Iris pigment epithelial cell (primary cell): ENCODE data around the gene RBM28.
A peak's percentile ranks its signal among the peaks of the same experiment; 100 is the strongest.

Experiments used
- DNase-seq: peaks from one replicate; pipeline ENCODE4 v3.0.0-alpha.2; 2011; ENCODE audit warnings: low read depth

The RBM28 gene

GRCh38 chr7:128343554-128344430 is at the start of gene RBM28:
TSS of gene RBM28 (minus strand) at chr7:128343908. CDS start at chr7:128343793, 115 bp downstream.
- peak; percentile 91 for DNase-seq

GRCh38 chr7:128392446-128393327 is 49.0 kb upstream of the RBM28 start:
- no peak for DNase-seq

DNA sequence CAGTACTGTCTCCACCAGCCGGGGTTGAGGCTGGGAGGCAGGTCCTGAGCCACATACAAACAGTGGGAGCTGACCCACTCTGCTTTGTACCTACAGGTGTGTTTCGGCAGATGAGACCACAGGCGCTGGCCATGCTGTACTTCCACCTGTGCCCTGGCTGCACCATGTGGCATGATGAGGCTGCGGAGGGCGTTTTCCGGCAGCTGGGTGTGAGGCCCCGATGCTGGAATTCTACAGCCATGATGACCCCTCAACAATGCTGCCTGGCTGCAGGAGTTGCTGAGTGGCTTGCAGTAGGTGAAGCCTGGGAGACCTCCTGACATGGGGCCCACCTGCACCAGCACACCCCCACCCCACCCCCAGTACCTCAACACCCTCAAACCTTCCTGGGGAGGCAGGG is 48.1 kb upstream of the RBM28 start:
- no peak for DNase-seq

- DNase-seq: no peak
These were observed 47.3 kb upstream of the RBM28 start for GRCh38 chr7:128390871-128391565.

GRCh38 chr7:128389618-128390329 is 46.1 kb upstream of the RBM28 start:
- DNase-seq: no peak

DNA sequence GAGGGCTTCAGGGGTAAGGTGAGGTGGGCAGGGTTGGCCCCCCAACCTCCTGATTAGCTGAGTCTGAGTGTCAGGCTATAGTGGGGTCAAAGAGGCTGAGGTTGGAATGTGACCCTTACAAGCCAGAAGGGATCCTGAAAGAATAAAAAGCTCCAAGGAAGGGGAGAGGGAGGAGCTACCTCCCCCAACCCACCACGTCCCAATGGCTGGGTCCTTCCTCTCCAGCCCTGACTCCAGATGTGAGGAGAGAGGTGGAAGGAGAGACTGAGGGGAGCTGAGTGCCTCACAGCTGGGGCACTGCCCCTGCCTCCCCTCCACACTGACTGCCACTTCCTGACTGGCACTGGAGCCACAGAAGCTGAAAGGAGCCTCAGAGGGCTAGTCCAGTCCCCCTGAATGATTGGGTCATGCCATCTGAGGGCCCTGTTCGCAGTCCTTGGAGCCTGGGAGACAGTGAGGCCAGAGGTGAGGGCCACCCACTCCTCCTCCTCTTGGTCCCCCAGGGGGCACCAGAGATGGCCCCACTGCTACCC is 45.4 kb upstream of the RBM28 start:
- no peak for DNase-seq

DNA sequence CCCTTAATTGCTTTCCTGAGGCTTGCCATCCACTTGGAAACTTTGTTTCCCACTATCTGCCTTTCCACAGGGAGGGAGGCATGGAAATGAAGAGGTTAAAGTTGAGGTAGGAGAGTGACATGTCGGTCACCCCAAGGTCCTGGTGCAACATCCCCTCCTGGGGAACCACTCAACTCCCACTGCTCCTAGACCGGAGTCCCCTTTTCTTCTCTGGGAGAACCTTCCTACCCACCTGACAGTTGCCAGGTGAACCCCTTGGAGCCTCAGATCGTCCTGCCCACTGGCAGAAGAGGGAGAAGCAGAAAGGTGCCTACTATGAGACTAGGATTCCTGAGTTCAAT is 44.4 kb upstream of the RBM28 start:
- no peak for DNase-seq

DNA sequence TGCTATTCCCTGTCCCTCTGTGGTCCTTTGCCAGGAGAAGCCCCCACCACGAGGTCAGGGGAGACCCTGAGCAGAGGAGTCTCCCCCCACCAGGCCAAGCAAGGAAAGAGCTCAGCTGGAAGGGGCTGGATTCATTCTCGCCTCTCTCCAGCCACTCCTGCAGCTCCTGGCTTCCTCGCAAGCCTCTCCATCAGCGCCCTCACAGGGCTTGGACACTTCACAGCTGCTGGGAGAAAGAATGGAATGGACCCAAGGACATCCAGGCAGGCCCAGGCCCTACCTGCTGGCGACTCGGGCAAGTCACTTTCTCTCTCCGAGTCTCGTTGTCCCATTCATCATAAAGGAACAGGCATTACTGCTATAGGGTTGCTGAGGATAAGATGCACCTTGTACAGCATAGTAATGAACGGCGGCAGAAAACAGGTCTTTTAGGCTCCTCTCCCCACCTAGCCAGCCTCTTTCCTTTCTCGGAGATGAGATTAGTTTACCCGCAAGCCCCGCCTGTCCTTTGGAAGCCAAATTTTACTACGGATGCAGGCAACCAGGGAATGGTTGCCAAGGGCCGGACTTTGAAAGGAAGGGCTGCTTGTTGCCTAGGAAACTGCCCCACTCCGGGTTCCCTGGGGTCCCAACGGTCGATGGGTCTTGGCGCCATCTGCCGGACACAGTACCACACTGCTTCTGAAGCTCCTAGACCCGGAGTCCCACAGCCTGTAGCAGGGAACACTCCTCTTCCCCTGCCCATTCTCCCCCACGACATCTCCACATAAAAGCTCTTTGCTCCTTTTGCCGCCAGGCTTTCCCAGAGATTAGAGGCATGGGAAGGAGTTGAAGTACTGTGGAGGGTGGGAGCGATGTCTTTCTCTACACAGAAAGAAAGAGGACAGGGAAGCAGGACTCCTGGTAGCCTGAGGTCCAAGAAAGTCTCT is 43.8 kb upstream of the RBM28 start:
- peak; percentile 50 for DNase-seq

DNA sequence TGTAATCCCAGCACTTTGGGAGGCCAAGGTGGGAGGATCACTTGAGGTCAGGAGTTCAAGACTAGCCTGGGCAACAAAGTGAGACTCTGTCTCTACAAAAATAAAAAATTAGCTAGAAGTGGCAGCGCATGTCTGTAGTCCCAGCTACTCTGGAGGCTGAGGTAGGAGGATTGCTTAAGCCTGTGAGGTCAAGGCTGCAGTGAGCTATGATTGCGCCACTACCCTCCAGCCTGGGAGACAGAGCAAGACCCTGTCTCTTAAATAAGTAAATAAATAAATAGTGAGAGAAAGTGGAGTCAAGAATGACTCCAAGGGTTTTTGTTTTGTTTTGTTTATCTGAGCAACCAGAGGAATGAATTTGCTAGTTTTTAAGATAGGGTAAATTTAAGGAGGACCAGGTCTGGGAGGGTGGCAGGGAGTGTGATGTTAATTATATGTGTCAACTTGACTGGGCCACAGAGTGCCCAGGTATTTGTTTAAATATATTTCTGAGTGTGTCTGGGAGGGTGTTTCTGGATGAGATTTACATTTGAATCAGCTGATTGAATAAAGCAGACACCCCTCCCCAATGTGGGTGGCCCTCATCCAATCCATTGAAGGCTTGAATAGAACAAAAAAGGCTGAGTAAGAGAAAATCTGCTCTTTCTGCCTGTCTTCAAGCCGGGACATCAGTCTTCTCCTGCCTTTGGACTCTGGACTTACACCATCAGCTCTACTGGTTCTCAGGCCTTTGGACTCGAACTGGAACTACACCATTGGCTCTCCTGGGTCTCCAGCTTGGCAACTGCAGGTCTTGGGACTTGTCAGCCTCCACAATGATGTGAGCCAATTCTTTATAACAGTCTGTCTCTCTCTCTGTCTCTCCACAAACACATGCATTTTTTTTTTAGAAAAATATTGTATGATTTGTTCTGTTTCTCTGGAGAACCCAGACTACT is 42.5 kb upstream of the RBM28 start:
- DNase-seq: no peak

DNA sequence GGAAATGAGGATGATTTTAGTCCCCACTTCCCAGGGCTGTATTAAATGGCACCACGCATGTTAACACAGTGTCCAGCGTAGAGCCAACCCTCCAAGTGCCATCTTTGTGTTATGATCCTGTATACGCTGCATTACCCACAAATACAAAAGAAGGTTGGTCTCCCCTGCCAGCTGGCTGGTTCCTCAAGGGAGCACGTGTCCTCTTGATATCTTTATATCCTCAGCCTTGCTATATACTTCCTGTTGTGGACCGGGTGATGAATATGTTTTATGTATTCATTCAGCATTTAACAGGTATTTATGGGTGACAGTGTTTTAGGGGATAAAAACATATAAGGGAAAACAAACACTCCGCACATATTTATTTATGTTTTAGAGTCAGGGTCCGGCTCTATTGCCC is 41.0 kb upstream of the RBM28 start:
- DNase-seq: no peak

GRCh38 chr7:128383776-128384175 is 40.1 kb upstream of the RBM28 start:
- DNase-seq: no peak

- no peak for DNase-seq
These were observed 37.6 kb upstream of the RBM28 start for GRCh38 chr7:128381161-128381821.

- DNase-seq: no peak
These were observed 36.9 kb upstream of the RBM28 start for GRCh38 chr7:128380483-128381106.

- DNase-seq: no peak
These were observed 36.3 kb upstream of the RBM28 start for GRCh38 chr7:128379900-128380479.

- DNase-seq: no peak
These were observed 34.9 kb upstream of the RBM28 start for GRCh38 chr7:128378637-128379036.

DNA sequence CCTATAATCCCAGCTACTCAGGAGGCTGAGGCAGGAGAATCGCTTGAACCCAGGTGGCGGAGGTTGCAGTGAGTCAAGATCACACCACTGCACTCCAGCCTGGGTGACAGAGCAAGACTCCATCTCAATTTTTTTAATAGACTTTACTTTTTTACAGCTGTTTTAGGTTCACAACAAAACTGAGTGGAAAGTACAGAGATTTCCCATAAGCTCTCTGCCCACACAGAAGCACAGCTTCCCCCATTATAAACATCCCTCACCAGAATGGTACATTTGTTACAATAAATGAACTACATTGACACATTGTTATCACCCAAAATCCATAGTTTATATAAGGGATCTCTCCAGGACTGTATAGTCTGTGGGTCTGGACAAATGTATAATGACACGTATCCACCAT is 32.4 kb upstream of the RBM28 start:
- DNase-seq: no peak

GRCh38 chr7:128374041-128374440 is 30.3 kb upstream of the RBM28 start:
- DNase-seq: no peak

- no peak for DNase-seq
These were observed 29.9 kb upstream of the RBM28 start for GRCh38 chr7:128373606-128374005.
